Measurements from ENCODE around the gene TMEM175. TPM values are rescaled to one million over a fixed set of nuclear protein-coding genes. Genes with fewer than 3 reads are reported as not detected.

The TMEM175 gene
- total and polyA plus RNA-seq, 2 of the 4 experiments (the other 2 are of a cell fraction), result 7.7 to 41.9 TPM

- Histone ChIP-seq H4K91ac (ENCODE audit: insufficient read depth, low read depth, low read length) (no peak overlapping the region), H3K9me3 (ENCODE audit: control insufficient read depth, insufficient read depth, low read length) (no peaks in the 10 kb centered on the region), H4K20me1 (ENCODE audit: insufficient read depth, low read length) (peaks cover 32% of the 10 kb centered on the region), H3K4me3 (ENCODE audit: insufficient read depth, low read depth, low read length) (no peak overlapping the region), H3K18ac (ENCODE audit: low read depth, low read length) (no peak overlapping the region), H2BK120ac (ENCODE audit: low read depth, low read length) (no peak overlapping the region), H3K9ac (ENCODE audit: low read depth, low read length) (no peak overlapping the region), H2AK9ac (replicated peaks; ENCODE audit: low read depth, low read length, poor library complexity) (no peak overlapping the region), H3K56ac (ENCODE audit: extremely low read depth, insufficient read depth, low read length) (no peak overlapping the region), H4K5ac (ENCODE audit: low read depth, low read length) (no peak overlapping the region), H3K14ac (replicated peaks; ENCODE audit: low read depth, low read length) (no peak overlapping the region), H3K4me2 (ENCODE audit: low read depth, low read length) (no peak overlapping the region), H3K9me1 (ENCODE audit: insufficient read depth, low read length) (no peaks in the 10 kb centered on the region; the same call in 1 of the 2 replicates), H3K23ac (ENCODE audit: low read depth, low read length) (no peak overlapping the region), H2BK15ac (ENCODE audit: low read depth, low read length) (no peak overlapping the region), H2AFZ (replicated peaks; ENCODE audit: low read length, poor library complexity) (no peak overlapping the region), H4K8ac (ENCODE audit: low read depth in 2 of 2, low read length in 2 of 2) (no peak overlapping the region), H3K27me3 (ENCODE audit: control insufficient read depth, insufficient read depth, low read length) (no peaks in the 10 kb centered on the region), H2BK5ac (ENCODE audit: low read depth, low read length, poor library complexity, severe bottlenecking) (no peak overlapping the region), H3K79me1 (ENCODE audit: low read depth in 1 of 2, low read length in 2 of 2) (peaks cover 13 to 24% of the 10 kb centered on the region in 2 experiments; a peak in 3 of 4 replicates), H3K4me1 (ENCODE audit: control insufficient read depth, insufficient read depth, low read length) (peaks cover 4% of the 10 kb centered on the region; the same call in 1 of the 2 replicates), H3K4ac (ENCODE audit: low read depth, low read length) (no peak overlapping the region), H3K27ac (ENCODE audit: insufficient read depth, low read length) (no peak overlapping the region), H2BK20ac (ENCODE audit: low read depth, low read length) (no peak overlapping the region), H2AK5ac (ENCODE audit: low read depth, low read length) (no peak overlapping the region), H3K36me3 (ENCODE audit: control insufficient read depth, insufficient read depth, low read length) (peaks cover 17% of the 10 kb centered on the region; the same call in 1 of the 2 replicates)
- no TSS peak for BruUV-seq (replicated peaks)
- ChIA-PET CTCF (no interaction called here), POLR2A (ENCODE audit: unreplicated experiment) (no interaction called here)
- intact Hi-C loops (cut with micrococcal nuclease), result no loop called here
- in situ Hi-C loops (cut with MboI; ENCODE audit: low sequenced_read_pairs), result no loop called here
- DNase-seq, result no peak
- 83% methylated on average over 18 of the region's 25 CpGs; no CpG with 5 or more reads in 1 of the 2 experiments for WGBS, 2 experiments (ENCODE audit: extremely low coverage in 2 of 2, insufficient read length in 1 of 2)
- ATAC-seq (ENCODE audit: low read depth), result no peak
- TF ChIP-seq CTCF (conservative IDR thresholded peaks at IDR 0.05; ENCODE audit: low read depth, low read length), result no peak
- no peak for TF ChIP-seq ELK1 (IDR thresholded peaks at IDR 0.05; ENCODE audit: borderline replicate concordance, low read depth, low read length)
- no peak for TF ChIP-seq BHLHE40 (IDR thresholded peaks at IDR 0.05; ENCODE audit: low read depth, low read length)
- TF ChIP-seq MXI1 (IDR thresholded peaks at IDR 0.05; ENCODE audit: borderline replicate concordance, low read depth, low read length), result no peak
- TF ChIP-seq RCOR1 (IDR thresholded peaks at IDR 0.05; ENCODE audit: insufficient replicate concordance, low read length), result no peak
- TF ChIP-seq NFE2L2 (IDR thresholded peaks at IDR 0.05; ENCODE audit: low read depth, low read length), result no peak
- TF ChIP-seq FOS (IDR thresholded peaks at IDR 0.05; ENCODE audit: low read depth, low read length), result no peak
- no peak for TF ChIP-seq CEBPB (IDR thresholded peaks at IDR 0.05; ENCODE audit: low read depth, low read length)
- TF ChIP-seq SMC3 (IDR thresholded peaks at IDR 0.05; ENCODE audit: low read depth, low read length), result no peak
- TF ChIP-seq POLR2A (IDR thresholded peaks at IDR 0.05; ENCODE audit: low read depth, low read length), result no peak
- no peak for TF ChIP-seq CHD1 (IDR thresholded peaks at IDR 0.05; ENCODE audit: low read depth, low read length)
- no peak for TF ChIP-seq RFX5 (IDR thresholded peaks at IDR 0.05; ENCODE audit: low read depth, low read length)
- dilution Hi-C loops (cut with HindIII; ENCODE audit: low sequenced_read_pairs, unreplicated experiment), result no loop called here
Measured at GRCh38 chr4:970046-970745, 37.9 kb downstream of the TMEM175 start.
